SK-N-SH treated with all-trans-retinoic acid at 6 μM for 48 hours (cell line): ENCODE data around the gene SFXN2.
"Not testable (repeated sequence)": the region's sequence is repeated elsewhere in the genome, so short reads cannot be mapped to it uniquely, and the experiment has no call there.

Source experiments
- ATAC-seq: fragments of 200-7000 bp; cut with Tn5 transposase; 3 replicates; pipeline ENCODE4 v1.9.1; 2020; ENCODE audit warnings: mild to moderate bottlenecking, moderate library complexity
- ARNTL ChIP-seq: fragments of 450-650 bp; formaldehyde crosslinking; IDR thresholded peaks from 2 replicates; pipeline ENCODE4 v1.5.0; 2020; ENCODE audit warnings: low read depth, mild to moderate bottlenecking, moderate library complexity, borderline replicate concordance
- CREB5 ChIP-seq: fragments of 250-450 bp; sonication (Bioruptor Pico); IDR thresholded peaks from 2 replicates; pipeline ENCODE4 v1.5.1; 2020; ENCODE audit warnings: low read depth, mild to moderate bottlenecking, moderate library complexity
- CSDC2 ChIP-seq: fragments of 250-450 bp; sonication (Bioruptor Pico); IDR thresholded peaks from 2 replicates; pipeline ENCODE4 v1.5.0; 2020; ENCODE audit warnings: mild to moderate bottlenecking, moderate library complexity
- ESRRG ChIP-seq: fragments of 250-450 bp; sonication (Bioruptor Pico); IDR thresholded peaks from 2 replicates; pipeline ENCODE4 v1.6.1; 2021; ENCODE audit warnings: mild to moderate bottlenecking
- GLIS3 ChIP-seq: fragments of 250-450 bp; sonication (Bioruptor Pico); IDR thresholded peaks from 2 replicates; pipeline ENCODE4 v1.5.0; 2020; ENCODE audit warnings: mild to moderate bottlenecking, moderate library complexity
- ISL1 ChIP-seq: fragments of 250-450 bp; sonication (Bioruptor Pico); IDR thresholded peaks from 2 replicates; pipeline ENCODE4 v2.1.2; 2022; ENCODE audit warnings: mild to moderate bottlenecking, moderate library complexity
- OSR1 ChIP-seq: fragments of 250-450 bp; sonication (Bioruptor Pico); IDR thresholded peaks from 2 replicates; pipeline ENCODE4 v1.8.0; 2022; ENCODE audit warnings: moderate library complexity, mild to moderate bottlenecking, inconsistent platforms
- POU6F1 ChIP-seq: fragments of 250-450 bp; sonication (Bioruptor Pico); IDR thresholded peaks from 2 replicates; pipeline ENCODE4 v1.8.0; 2021; ENCODE audit warnings: low read depth, mild to moderate bottlenecking, moderate library complexity, borderline replicate concordance
- PPARA ChIP-seq: fragments of 250-450 bp; sonication (Bioruptor Pico); IDR thresholded peaks from 2 replicates; pipeline ENCODE4 v1.5.0; 2020; ENCODE audit warnings: mild to moderate bottlenecking, borderline replicate concordance
- RARB ChIP-seq: fragments of 250-450 bp; sonication (Bioruptor Pico); IDR thresholded peaks from 2 replicates; pipeline ENCODE4 v1.8.0; 2021; ENCODE audit warnings: mild to moderate bottlenecking, moderate library complexity
- SNAI2 ChIP-seq: fragments of 250-450 bp; sonication (Bioruptor Pico); IDR thresholded peaks from 2 replicates; pipeline ENCODE4 v1.5.0; 2020; ENCODE audit warnings: mild to moderate bottlenecking, moderate library complexity
- TCF4 ChIP-seq: fragments of 250-450 bp; sonication (Bioruptor Pico); IDR thresholded peaks from 2 replicates; pipeline ENCODE4 v1.8.0; 2021; ENCODE audit warnings: mild to moderate bottlenecking, moderate library complexity, borderline replicate concordance
- TOX ChIP-seq: fragments of 250-450 bp; sonication (Bioruptor Pico); IDR thresholded peaks from 2 replicates; pipeline ENCODE4 v1.8.0; 2021; ENCODE audit warnings: mild to moderate bottlenecking, moderate library complexity, borderline replicate concordance
- ZC3H10 ChIP-seq: fragments of 250-450 bp; sonication (Bioruptor Pico); IDR thresholded peaks from 2 replicates; pipeline ENCODE4 v1.5.1; 2021; ENCODE audit warnings: mild to moderate bottlenecking, moderate library complexity
- ZFP3 ChIP-seq: fragments of 250-450 bp; sonication (Bioruptor Pico); IDR thresholded peaks from 2 replicates; pipeline ENCODE4 v1.5.0; 2020; ENCODE audit warnings: mild to moderate bottlenecking, moderate library complexity
- ZFP30 ChIP-seq: fragments of 450-650 bp; formaldehyde crosslinking; IDR thresholded peaks from 2 replicates; pipeline ENCODE4 v1.5.0; 2022; ENCODE audit warnings: mild to moderate bottlenecking, moderate library complexity
- ZNF565 ChIP-seq: fragments of 450-650 bp; formaldehyde crosslinking; conservative IDR thresholded peaks from 2 replicates; pipeline ENCODE4 v1.5.0; 2020; ENCODE audit warnings: low read depth, mild to moderate bottlenecking, moderate library complexity
- ZNF70 ChIP-seq: fragments of 450-650 bp; formaldehyde crosslinking; IDR thresholded peaks from 2 replicates; pipeline ENCODE4 v1.5.0; 2020; ENCODE audit warnings: mild to moderate bottlenecking, moderate library complexity
- ZNF8 ChIP-seq: fragments of 450-650 bp; formaldehyde crosslinking; IDR thresholded peaks from 2 replicates; pipeline ENCODE4 v1.5.0; 2020; ENCODE audit warnings: mild to moderate bottlenecking, moderate library complexity
- TF ChIP-seq, protein P1 (sequence below): fragments of 250-450 bp; sonication (Bioruptor Pico); IDR thresholded peaks from 2 replicates; pipeline ENCODE4 v1.8.0; 2020; ENCODE audit warnings: mild to moderate bottlenecking, moderate library complexity, borderline replicate concordance

Gene SFXN2

GRCh38 chr10:102735065-102735562 is 20.7 kb downstream of the SFXN2 start:
- TF ChIP-seq ESRRG: no peak
- TF ChIP-seq GLIS3 (CRISPR knock-in tag): no peak
- TF ChIP-seq, protein P1, sequence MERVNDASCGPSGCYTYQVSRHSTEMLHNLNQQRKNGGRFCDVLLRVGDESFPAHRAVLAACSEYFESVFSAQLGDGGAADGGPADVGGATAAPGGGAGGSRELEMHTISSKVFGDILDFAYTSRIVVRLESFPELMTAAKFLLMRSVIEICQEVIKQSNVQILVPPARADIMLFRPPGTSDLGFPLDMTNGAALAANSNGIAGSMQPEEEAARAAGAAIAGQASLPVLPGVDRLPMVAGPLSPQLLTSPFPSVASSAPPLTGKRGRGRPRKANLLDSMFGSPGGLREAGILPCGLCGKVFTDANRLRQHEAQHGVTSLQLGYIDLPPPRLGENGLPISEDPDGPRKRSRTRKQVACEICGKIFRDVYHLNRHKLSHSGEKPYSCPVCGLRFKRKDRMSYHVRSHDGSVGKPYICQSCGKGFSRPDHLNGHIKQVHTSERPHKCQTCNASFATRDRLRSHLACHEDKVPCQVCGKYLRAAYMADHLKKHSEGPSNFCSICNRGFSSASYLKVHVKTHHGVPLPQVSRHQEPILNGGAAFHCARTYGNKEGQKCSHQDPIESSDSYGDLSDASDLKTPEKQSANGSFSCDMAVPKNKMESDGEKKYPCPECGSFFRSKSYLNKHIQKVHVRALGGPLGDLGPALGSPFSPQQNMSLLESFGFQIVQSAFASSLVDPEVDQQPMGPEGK (CRISPR knock-in tag): no peak
- TF ChIP-seq ZFP30 (CRISPR knock-in tag): no peak
- no peak for TF ChIP-seq POU6F1
- no peak for TF ChIP-seq ARNTL (CRISPR knock-in tag)
- no peak for TF ChIP-seq CSDC2
- no peak for TF ChIP-seq ISL1 (CRISPR knock-in tag)
- no peak for TF ChIP-seq ZC3H10
- no peak for TF ChIP-seq TCF4 (CRISPR knock-in tag)
- no peak for TF ChIP-seq ZNF8 (CRISPR knock-in tag)
- TF ChIP-seq ZFP3 (CRISPR knock-in tag): no peak
- no peak for TF ChIP-seq SNAI2 (CRISPR knock-in tag)
- no peak for ATAC-seq

- no peak for ATAC-seq
- TF ChIP-seq SNAI2 (CRISPR knock-in tag) (no peak), ESRRG (no peak), ISL1 (CRISPR knock-in tag) (no peak), RARB (CRISPR knock-in tag) (no peak), GLIS3 (CRISPR knock-in tag) (no peak), ZFP30 (CRISPR knock-in tag) (no peak), ZNF8 (CRISPR knock-in tag) (no peak)
- TF ChIP-seq, all 23 proteins: peak for 0
Observed at GRCh38 chr10:102738692-102739121, 24.3 kb downstream of the SFXN2 start.

DNA sequence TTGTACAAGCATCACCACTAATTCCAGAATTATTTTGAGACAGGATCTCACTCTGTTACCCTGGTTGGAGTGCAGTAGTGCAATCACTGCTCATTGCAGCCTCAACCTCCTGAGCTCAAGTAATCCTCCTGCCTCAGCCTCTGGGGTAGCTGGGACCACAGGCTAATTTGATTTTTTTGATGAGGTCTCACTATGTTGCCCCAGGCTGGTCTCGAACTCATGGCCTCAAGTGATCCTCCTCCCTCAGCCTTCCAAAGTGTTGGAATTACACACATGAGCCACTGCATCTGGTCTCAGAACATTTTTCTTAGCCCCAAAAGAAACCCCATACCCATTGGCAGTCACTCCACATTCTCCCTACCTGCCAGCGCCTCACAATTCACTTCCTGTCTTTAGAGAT is 25.8 kb downstream of the SFXN2 start:
- no peak for TF ChIP-seq SNAI2 (CRISPR knock-in tag)
- TF ChIP-seq ZFP3 (CRISPR knock-in tag): no peak
- TF ChIP-seq ISL1 (CRISPR knock-in tag): no peak
- no peak for TF ChIP-seq ZNF8 (CRISPR knock-in tag)
- TF ChIP-seq TOX (CRISPR knock-in tag): no peak
- TF ChIP-seq TCF4 (CRISPR knock-in tag): no peak
- TF ChIP-seq ZC3H10: no peak
- TF ChIP-seq CREB5 (CRISPR knock-in tag): no peak
- TF ChIP-seq, protein P1 (CRISPR knock-in tag): no peak
- TF ChIP-seq RARB (CRISPR knock-in tag): no peak
- ATAC-seq: no peak

DNA sequence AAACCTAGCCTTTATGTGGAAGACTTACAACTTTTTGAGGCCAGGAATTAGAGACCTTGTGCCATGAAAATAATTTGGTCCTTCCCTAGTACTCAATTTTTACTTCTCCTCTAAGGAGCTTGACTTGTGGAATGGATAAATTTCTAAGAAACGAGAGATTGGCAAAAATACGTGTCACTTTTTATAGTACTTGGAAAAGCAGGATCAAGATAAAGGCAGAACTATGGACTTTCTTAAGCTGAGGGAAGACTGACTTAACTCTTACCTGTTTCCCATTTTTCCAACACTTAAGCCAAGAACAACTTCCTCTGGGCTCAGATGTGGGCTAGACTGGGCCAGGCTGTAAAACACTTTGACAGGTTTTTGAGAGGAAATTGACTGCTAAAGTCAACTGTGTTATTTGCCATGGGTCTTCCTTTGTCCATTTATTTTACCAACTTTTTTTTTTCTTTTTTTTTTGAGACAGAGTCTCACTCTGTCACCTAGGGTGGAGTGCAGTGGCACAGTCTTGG is 27.3 kb downstream of the SFXN2 start:
- TF ChIP-seq ZNF70: no peak
- no peak for TF ChIP-seq ISL1 (CRISPR knock-in tag)
- no peak for TF ChIP-seq ESRRG
- no peak for TF ChIP-seq ZNF565 (CRISPR knock-in tag)
- TF ChIP-seq OSR1: no peak
- no peak for TF ChIP-seq RARB (CRISPR knock-in tag)
- TF ChIP-seq, protein P1 (CRISPR knock-in tag): no peak
- TF ChIP-seq POU6F1: no peak
- no peak for TF ChIP-seq PPARA (CRISPR knock-in tag)
- TF ChIP-seq TCF4 (CRISPR knock-in tag): no peak
- ATAC-seq: no peak

DNA sequence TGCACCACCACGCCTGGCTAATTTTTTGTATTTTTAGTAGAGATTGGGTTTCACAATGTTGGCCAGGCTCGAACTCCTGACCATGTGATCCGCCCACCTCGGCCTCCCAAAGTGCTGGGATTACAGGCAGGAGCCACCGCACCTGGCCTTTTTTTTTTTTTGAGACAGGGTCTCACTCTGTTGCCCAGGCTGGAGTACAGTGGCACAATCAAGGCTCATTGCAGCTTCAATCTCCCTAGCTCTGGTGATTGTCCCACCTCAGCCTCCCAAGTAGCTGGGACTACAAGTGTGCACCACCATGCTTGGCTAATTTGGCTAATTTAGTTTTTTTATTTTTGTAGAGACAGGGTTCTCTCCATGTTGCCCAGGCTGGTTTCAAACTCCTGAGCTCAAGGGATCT is 27.9 kb downstream of the SFXN2 start:
- ATAC-seq: not testable (repeated sequence)
